ENCODE measurements around the gene ANKS1B.

The ANKS1B gene

GRCh38 chr12:99287136-99287535 is 697.6 kb downstream of the ANKS1B start:
- Histone ChIP-seq H3K36me3 (ENCODE audit: control insufficient read depth in 4 of 4, insufficient read depth in 4 of 4, low read length in 3 of 4) (no peaks in the 10 kb centered on the region), H3K27ac (ENCODE audit: insufficient read depth in 1 of 2, low read depth in 1 of 2, low read length in 2 of 2, poor library complexity in 1 of 2, severe bottlenecking in 2 of 2) (no peak overlapping the region), H3K4me3 (ENCODE audit: control insufficient read depth in 1 of 7, extremely low read depth in 1 of 7, insufficient read depth in 4 of 7, low read depth in 2 of 7, low read length in 6 of 7) (no peak overlapping the region), H3K9me3 (ENCODE audit: control extremely low read depth in 1 of 5, control insufficient read depth in 4 of 5, insufficient read depth in 2 of 5, low read depth in 1 of 5, low read length in 4 of 5) (peaks cover 2 to 14% (median 3%) of the 10 kb centered on the region in 5 experiments), H3K4me1 (ENCODE audit: control extremely low read depth in 1 of 4, control insufficient read depth in 4 of 4, insufficient read depth in 4 of 4, low read length in 3 of 4) (no peaks in the 10 kb centered on the region), H3K27me3 (replicated peaks in 2 of 5; ENCODE audit: control insufficient read depth in 4 of 5, insufficient read depth in 5 of 5, low read length in 4 of 5) (no peaks in the 10 kb centered on the region)
- ChIA-PET POLR2A (no interaction called here), CTCF (no interaction called here)
- DNase-seq = no peak
- WGBS (ENCODE audit: insufficient coverage) = no CpG with 5 or more reads among the region's 1 CpG

GRCh38 chr12:99284161-99284560 is 700.6 kb downstream of the ANKS1B start:
- Histone ChIP-seq H3K4me3 (ENCODE audit: control insufficient read depth in 1 of 7, extremely low read depth in 1 of 7, insufficient read depth in 4 of 7, low read depth in 2 of 7, low read length in 6 of 7) (no peak overlapping the region), H3K36me3 (ENCODE audit: control insufficient read depth in 4 of 4, insufficient read depth in 4 of 4, low read length in 3 of 4) (no peaks in the 10 kb centered on the region), H3K4me1 (ENCODE audit: control extremely low read depth in 1 of 4, control insufficient read depth in 4 of 4, insufficient read depth in 4 of 4, low read length in 3 of 4) (no peaks in the 10 kb centered on the region), H3K27ac (ENCODE audit: insufficient read depth in 1 of 2, low read depth in 1 of 2, low read length in 2 of 2, poor library complexity in 1 of 2, severe bottlenecking in 2 of 2) (no peak overlapping the region), H3K27me3 (replicated peaks in 2 of 5; ENCODE audit: control insufficient read depth in 4 of 5, insufficient read depth in 5 of 5, low read length in 4 of 5) (no peaks in the 10 kb centered on the region), H3K9me3 (ENCODE audit: control extremely low read depth in 1 of 5, control insufficient read depth in 4 of 5, insufficient read depth in 2 of 5, low read depth in 1 of 5, low read length in 4 of 5) (peaks cover 2 to 4% (median 3%) of the 10 kb centered on the region in 5 experiments)
- POLR2A ChIA-PET = no interaction called here
- 86% methylated on average over 1 of the region's 1 CpG for WGBS (ENCODE audit: insufficient coverage)
- CTCF ChIA-PET = no interaction called here
- DNase-seq = no peak

DNA sequence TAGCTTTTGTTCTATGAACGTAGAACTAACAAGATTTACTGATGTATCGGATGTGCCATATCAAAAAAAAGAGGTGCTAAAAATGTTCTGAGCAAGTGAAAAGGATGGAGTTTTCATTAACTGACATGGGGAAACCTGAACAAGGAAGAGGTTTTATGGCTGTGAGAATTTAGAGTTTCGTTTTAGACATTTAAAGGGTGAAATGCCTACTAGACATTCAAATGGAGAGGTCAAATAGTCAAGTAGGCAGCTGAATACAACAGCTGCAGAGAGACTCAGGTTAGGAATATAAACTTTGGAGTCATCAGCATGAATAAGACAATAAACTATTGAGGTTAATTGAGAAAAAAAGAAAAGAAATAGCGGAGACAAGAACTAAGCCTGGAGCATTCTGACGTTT is 702.1 kb downstream of the ANKS1B start:
- WGBS (ENCODE audit: insufficient coverage) = 85% methylated on average over 5 of the region's 5 CpGs
- Histone ChIP-seq H3K9me3 (ENCODE audit: control extremely low read depth in 1 of 5, control insufficient read depth in 4 of 5, insufficient read depth in 2 of 5, low read depth in 1 of 5, low read length in 4 of 5) (peaks cover 0 to 3% (median 3%) of the 10 kb centered on the region in 5 experiments), H3K36me3 (ENCODE audit: control insufficient read depth in 4 of 4, insufficient read depth in 4 of 4, low read length in 3 of 4) (no peaks in the 10 kb centered on the region), H3K4me1 (ENCODE audit: control extremely low read depth in 1 of 4, control insufficient read depth in 4 of 4, insufficient read depth in 4 of 4, low read length in 3 of 4) (no peaks in the 10 kb centered on the region), H3K4me3 (ENCODE audit: control insufficient read depth in 1 of 7, extremely low read depth in 1 of 7, insufficient read depth in 4 of 7, low read depth in 2 of 7, low read length in 6 of 7) (no peak overlapping the region), H3K27me3 (replicated peaks in 2 of 5; ENCODE audit: control insufficient read depth in 4 of 5, insufficient read depth in 5 of 5, low read length in 4 of 5) (no peaks in the 10 kb centered on the region), H3K27ac (ENCODE audit: insufficient read depth in 1 of 2, low read depth in 1 of 2, low read length in 2 of 2, poor library complexity in 1 of 2, severe bottlenecking in 2 of 2) (no peak overlapping the region)
- ChIA-PET CTCF (no interaction called here), POLR2A (no interaction called here)
- DNase-seq = no peak

GRCh38 chr12:99282086-99282485 is 702.6 kb downstream of the ANKS1B start:
- Histone ChIP-seq H3K4me3 (ENCODE audit: control insufficient read depth in 1 of 7, extremely low read depth in 1 of 7, insufficient read depth in 4 of 7, low read depth in 2 of 7, low read length in 6 of 7) (no peak overlapping the region), H3K36me3 (ENCODE audit: control insufficient read depth in 4 of 4, insufficient read depth in 4 of 4, low read length in 3 of 4) (no peaks in the 10 kb centered on the region), H3K27me3 (replicated peaks in 2 of 5; ENCODE audit: control insufficient read depth in 4 of 5, insufficient read depth in 5 of 5, low read length in 4 of 5) (no peaks in the 10 kb centered on the region), H3K27ac (ENCODE audit: insufficient read depth in 1 of 2, low read depth in 1 of 2, low read length in 2 of 2, poor library complexity in 1 of 2, severe bottlenecking in 2 of 2) (no peak overlapping the region), H3K4me1 (ENCODE audit: control extremely low read depth in 1 of 4, control insufficient read depth in 4 of 4, insufficient read depth in 4 of 4, low read length in 3 of 4) (no peaks in the 10 kb centered on the region), H3K9me3 (ENCODE audit: control extremely low read depth in 1 of 5, control insufficient read depth in 4 of 5, insufficient read depth in 2 of 5, low read depth in 1 of 5, low read length in 4 of 5) (peaks cover 0 to 3% (median 3%) of the 10 kb centered on the region in 5 experiments)
- 100% methylated on average over 1 of the region's 1 CpG for WGBS (ENCODE audit: insufficient coverage)
- DNase-seq = no peak
- ChIA-PET POLR2A (no interaction called here), CTCF (no interaction called here)

DNA sequence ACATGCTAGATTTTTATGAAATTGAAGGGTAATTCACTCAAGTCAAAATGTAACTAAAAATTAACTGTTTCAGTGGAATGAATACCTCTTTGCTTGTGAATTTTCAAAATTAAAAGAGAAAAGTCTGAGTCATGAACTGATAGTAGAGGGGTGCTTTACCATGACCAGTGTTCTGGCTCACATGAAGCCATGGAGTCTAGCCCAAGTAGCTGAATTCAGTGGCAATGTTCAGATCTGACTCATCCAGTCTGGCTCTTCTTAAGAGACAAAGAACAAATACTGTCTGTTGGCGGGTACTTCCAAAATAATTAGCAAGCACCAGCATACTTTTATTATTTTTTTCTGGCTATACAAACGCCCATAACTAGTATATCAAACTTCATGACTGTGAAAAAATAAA is 703.5 kb downstream of the ANKS1B start:
- CTCF ChIA-PET = no interaction called here
- no peak for DNase-seq
- POLR2A ChIA-PET = no interaction called here
- Histone ChIP-seq H3K4me3 (ENCODE audit: control insufficient read depth in 1 of 7, extremely low read depth in 1 of 7, insufficient read depth in 4 of 7, low read depth in 2 of 7, low read length in 6 of 7) (no peak overlapping the region), H3K27ac (ENCODE audit: insufficient read depth in 1 of 2, low read depth in 1 of 2, low read length in 2 of 2, poor library complexity in 1 of 2, severe bottlenecking in 2 of 2) (no peak overlapping the region), H3K27me3 (replicated peaks in 2 of 5; ENCODE audit: control insufficient read depth in 4 of 5, insufficient read depth in 5 of 5, low read length in 4 of 5) (no peaks in the 10 kb centered on the region), H3K9me3 (ENCODE audit: control extremely low read depth in 1 of 5, control insufficient read depth in 4 of 5, insufficient read depth in 2 of 5, low read depth in 1 of 5, low read length in 4 of 5) (peaks cover 0 to 3% (median 2%) of the 10 kb centered on the region in 5 experiments), H3K4me1 (ENCODE audit: control extremely low read depth in 1 of 4, control insufficient read depth in 4 of 4, insufficient read depth in 4 of 4, low read length in 3 of 4) (no peaks in the 10 kb centered on the region), H3K36me3 (ENCODE audit: control insufficient read depth in 4 of 4, insufficient read depth in 4 of 4, low read length in 3 of 4) (no peaks in the 10 kb centered on the region)
- 100% methylated on average over 1 of the region's 2 CpGs for WGBS (ENCODE audit: insufficient coverage)

GRCh38 chr12:99278899-99279298 is 705.8 kb downstream of the ANKS1B start:
- CTCF ChIA-PET = no interaction called here
- Histone ChIP-seq H3K27ac (ENCODE audit: insufficient read depth in 1 of 2, low read depth in 1 of 2, low read length in 2 of 2, poor library complexity in 1 of 2, severe bottlenecking in 2 of 2) (no peak overlapping the region), H3K27me3 (replicated peaks in 2 of 5; ENCODE audit: control insufficient read depth in 4 of 5, insufficient read depth in 5 of 5, low read length in 4 of 5) (no peaks in the 10 kb centered on the region), H3K4me3 (ENCODE audit: control insufficient read depth in 1 of 7, extremely low read depth in 1 of 7, insufficient read depth in 4 of 7, low read depth in 2 of 7, low read length in 6 of 7) (no peak overlapping the region), H3K36me3 (ENCODE audit: control insufficient read depth in 4 of 4, insufficient read depth in 4 of 4, low read length in 3 of 4) (no peaks in the 10 kb centered on the region), H3K4me1 (ENCODE audit: control extremely low read depth in 1 of 4, control insufficient read depth in 4 of 4, insufficient read depth in 4 of 4, low read length in 3 of 4) (no peaks in the 10 kb centered on the region), H3K9me3 (ENCODE audit: control extremely low read depth in 1 of 5, control insufficient read depth in 4 of 5, insufficient read depth in 2 of 5, low read depth in 1 of 5, low read length in 4 of 5) (no peaks in the 10 kb centered on the region)
- POLR2A ChIA-PET = no interaction called here
- 89% methylated on average over 2 of the region's 2 CpGs for WGBS (ENCODE audit: insufficient coverage)
- no peak for DNase-seq

- no peaks in the 10 kb centered on the region for H3K27me3 ChIP-seq (replicated peaks in 2 of 5; ENCODE audit: control insufficient read depth in 4 of 5, insufficient read depth in 5 of 5, low read length in 4 of 5)
- POLR2A ChIA-PET = no interaction called here
- H3K27ac ChIP-seq (ENCODE audit: insufficient read depth in 1 of 2, low read depth in 1 of 2, low read length in 2 of 2, poor library complexity in 1 of 2, severe bottlenecking in 2 of 2) = no peak overlapping the region
- DNase-seq = no peak
- H3K9me3 ChIP-seq (ENCODE audit: control extremely low read depth in 1 of 5, control insufficient read depth in 4 of 5, insufficient read depth in 2 of 5, low read depth in 1 of 5, low read length in 4 of 5) = no peaks in the 10 kb centered on the region
- H3K4me1 ChIP-seq (ENCODE audit: control extremely low read depth in 1 of 4, control insufficient read depth in 4 of 4, insufficient read depth in 4 of 4, low read length in 3 of 4) = no peaks in the 10 kb centered on the region
- no peak overlapping the region for H3K4me3 ChIP-seq (ENCODE audit: control insufficient read depth in 1 of 7, extremely low read depth in 1 of 7, insufficient read depth in 4 of 7, low read depth in 2 of 7, low read length in 6 of 7)
- 97% methylated on average over 4 of the region's 5 CpGs for WGBS (ENCODE audit: insufficient coverage)
- no peaks in the 10 kb centered on the region for H3K36me3 ChIP-seq (ENCODE audit: control insufficient read depth in 4 of 4, insufficient read depth in 4 of 4, low read length in 3 of 4)
- CTCF ChIA-PET = no interaction called here
Measured at GRCh38 chr12:99277591-99278379, 707.0 kb downstream of the ANKS1B start.
